Putamen (tissue), 1 donor: Measurements from ENCODE around the gene MAP3K21.

Experiments used
- DNase-seq: peaks from one replicate; pipeline ENCODE4 v3.0.0-alpha.2; 2016; ENCODE audit warnings: low spot score

The MAP3K21 gene

GRCh38 chr1:233389893-233390292, 62.4 kb downstream of the MAP3K21 start:
- no peak for DNase-seq

DNA sequence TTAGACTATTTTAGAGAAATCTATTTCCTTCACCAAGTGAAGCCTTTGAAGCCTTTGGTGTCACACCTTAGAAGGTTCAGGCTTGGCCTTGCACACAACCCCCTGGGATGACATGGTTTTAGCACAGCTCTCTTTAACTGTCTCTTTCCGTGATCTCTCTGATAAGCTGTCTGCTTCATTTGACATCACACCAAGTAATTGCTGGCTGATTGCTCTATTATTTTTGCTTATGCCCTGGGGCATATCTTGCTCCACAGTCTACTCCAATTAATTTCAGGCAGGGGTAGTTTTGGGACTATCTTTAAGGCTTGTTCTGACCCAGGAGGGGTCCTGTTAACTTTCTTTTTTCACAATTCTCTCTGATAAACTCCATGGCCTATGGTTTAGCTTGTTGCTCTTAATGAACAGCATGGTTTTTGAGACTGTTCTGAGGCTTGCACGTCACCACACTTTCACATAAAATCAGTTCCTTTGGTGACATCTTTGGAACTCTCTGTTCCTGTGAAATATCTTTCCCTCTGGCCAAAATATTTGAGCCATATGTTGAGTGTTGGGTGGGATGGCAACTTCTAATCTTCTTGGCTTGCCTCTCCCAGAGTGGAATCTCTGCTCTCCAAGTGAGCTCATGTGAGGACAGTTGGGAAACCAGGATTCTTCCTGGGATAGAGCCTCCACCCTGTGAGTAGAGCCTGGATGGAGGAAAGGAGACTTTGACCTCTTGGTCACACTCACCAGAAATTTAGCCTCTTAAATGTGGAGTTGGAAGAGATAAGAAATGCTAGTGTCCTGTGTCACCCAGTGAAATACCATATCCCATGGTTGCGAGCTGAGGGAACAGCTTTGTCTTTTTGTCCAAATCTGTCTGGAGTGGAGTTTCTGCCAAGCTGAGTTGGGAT, 63.6 kb downstream of the MAP3K21 start:
- no peak for DNase-seq

GRCh38 chr1:233393084-233393840, 65.7 kb downstream of the MAP3K21 start:
- DNase-seq, result no peak

- DNase-seq, result peak; percentile 79
Measured at GRCh38 chr1:233393926-233394680, 66.6 kb downstream of the MAP3K21 start.

DNA sequence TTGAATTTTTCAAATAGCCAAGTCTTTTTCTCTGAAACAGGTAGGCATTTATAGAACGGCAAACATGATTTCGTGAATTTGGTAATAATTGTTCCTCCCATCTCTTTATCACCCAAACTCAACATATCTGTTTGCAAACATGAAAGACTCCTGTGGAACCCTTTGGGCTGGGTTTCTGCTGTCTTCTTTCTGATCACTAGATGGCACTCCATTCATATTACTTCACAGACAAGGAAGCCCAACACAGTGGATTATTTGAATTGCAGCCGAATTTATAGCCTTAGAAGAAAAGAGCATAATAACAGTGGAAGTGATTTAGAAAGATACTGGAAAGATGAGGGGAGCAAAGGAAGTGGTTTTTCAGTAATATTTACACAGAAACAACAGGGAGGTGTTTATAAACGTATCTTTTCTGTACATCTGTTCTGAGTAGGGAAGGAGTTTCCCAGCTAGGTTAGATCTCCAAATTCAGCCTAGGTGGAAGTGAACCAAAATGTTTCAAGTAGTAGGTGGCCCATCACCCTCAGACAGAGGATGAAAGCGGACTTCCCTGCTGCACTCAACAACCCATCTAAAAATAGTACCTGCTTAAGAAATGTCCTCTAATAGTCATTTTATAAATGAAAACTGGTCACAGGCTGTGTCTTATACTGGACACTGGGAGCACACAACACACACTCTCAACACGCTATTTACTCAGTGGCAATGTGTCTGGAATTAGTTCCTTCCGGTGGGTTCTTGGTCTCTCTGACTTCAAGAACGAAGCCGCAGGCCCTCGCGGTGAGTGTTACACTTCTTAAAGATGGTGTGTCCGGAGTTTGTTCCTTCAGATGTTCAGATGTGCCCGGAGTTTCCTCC, 67.6 kb downstream of the MAP3K21 start:
- peak; percentile 54 for DNase-seq

DNA sequence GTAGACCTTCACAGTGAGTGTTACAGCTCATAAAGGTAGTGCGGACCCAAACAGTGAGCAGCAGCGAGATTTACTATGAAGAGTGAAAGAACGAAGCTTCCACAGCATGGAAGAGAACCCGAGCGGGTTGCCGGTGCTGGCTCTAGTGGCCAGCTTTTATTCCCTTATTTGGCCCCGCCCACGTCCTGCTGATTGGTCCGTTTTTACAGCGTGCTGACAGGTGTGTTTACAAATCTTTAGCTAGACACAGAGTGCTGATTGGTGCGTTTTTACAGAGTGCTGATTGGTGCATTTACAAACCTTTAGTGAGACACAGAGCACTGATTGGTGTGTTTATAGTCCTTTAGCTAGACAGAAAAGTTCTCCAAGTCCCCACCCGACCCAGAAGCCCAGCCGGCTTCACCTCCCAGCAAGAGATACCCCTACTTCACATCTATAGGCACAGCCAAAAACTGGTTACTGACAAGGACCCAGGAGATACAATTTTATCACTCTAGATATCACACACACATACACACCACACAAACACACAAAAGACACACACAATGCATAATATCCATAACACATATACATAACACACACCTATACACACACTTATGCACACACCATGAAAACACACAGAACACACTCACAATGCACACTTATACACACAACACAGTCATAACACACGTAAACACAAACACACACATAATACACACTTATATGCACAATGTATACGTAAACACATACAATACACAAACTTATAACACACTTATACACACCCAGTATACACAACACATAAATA, 68.5 kb downstream of the MAP3K21 start:
- no peak for DNase-seq

GRCh38 chr1:233406339-233406960, 78.9 kb downstream of the MAP3K21 start:
- no peak for DNase-seq

- no peak for DNase-seq
Measured at GRCh38 chr1:233406994-233407631, 79.6 kb downstream of the MAP3K21 start.

- DNase-seq, result no peak
Measured at GRCh38 chr1:233409540-233409939, 82.0 kb downstream of the MAP3K21 start.

- DNase-seq, result no peak
Measured at GRCh38 chr1:233410906-233411305, 83.4 kb downstream of the MAP3K21 start.

DNA sequence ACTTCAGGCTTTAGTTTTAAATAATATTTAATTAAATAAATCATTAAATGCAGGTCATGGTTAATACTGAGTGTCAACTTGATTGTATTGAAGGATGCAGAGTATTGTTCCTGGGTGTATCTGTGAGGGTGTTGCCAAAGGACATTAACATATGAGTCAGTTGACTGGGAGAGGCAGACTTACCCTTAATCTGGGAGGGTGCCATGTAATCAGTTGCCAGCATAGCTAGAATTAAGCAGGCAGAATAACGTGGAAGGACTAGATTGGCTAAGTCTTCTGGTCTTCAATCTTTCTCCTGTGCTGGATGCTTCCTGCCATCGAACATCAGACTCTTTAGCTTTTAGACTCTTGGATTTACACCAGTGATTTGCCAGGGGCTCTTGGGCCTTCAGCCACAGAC, 85.3 kb downstream of the MAP3K21 start:
- no peak for DNase-seq

DNA sequence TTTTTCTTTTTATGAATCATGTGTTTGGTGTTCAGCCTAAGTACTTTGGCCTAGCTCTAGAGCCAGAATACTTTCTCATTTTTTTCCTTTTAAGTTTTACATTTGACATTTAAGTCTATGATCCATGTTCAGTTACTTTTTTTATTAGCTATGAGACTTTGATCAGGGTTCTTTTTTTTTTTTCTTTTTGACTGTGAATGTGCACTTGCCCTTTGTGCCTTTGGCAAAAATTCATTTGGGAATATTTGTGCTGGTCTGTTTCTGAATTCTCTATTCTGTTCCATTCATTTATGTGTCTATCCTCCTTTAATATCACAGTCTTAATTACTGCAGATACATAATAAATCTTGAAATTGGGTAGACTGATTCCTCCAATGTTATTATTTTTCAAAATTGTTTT, 93.8 kb downstream of the MAP3K21 start:
- DNase-seq, result no peak

DNA sequence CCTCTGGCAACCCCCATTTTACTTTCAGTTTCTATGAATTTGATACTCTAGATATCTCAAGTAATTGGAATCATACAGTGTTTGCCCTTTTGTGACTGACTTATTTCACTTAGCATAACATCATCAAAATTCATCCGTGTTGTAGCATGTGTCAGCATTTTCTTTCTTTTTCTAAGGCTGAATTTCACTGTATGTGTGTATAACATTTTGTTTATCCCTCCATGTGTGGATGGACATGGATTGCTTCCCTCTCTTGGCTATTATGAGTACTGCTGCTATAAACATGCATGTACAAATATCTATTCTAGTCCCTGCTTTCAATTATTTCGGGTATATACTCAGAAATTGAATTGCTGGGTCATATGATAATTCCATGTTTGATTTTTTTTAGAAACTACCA, 97.3 kb downstream of the MAP3K21 start:
- DNase-seq, result no peak

DNA sequence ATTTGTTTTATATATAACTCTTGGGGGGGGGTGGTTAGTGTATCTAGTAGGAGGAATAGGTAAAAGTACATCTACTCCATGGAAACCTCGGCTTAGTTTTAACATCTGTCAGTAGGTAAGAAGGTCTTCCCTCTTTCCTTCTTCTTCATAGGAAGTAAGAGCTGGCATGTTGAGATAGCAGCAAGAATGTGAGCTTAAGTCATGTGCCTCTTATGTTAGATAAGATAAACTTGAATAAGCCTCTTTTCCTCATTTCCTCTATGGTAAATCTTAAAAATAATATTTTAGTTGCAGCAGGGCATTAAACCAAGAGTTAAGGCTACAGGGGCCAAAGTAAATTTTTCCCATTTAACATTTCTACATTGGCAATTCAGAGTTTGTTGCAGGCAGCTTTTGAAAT, 100.4 kb downstream of the MAP3K21 start:
- DNase-seq, result no peak

GRCh38 chr1:233431753-233432403, 104.4 kb downstream of the MAP3K21 start:
- no peak for DNase-seq

DNA sequence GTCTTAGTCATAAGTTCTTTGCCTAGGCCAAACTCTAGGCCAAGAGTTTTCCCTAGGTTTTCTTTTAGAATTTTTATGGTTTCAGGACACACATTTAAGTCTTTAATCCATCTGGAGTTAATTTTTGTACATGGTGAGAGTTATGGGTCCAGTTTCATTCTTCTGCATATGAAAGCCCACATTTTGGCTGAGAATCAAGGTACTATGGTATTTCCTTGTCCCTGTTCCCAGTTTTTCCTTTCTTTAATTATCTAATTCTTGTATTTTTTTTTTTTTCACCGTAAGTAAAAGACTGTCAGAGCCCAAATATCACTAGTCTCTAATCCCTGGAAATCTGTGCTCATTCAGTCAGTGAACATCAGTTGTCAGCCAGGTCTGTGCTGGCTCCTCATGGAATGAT, 105.4 kb downstream of the MAP3K21 start:
- no peak for DNase-seq

- no peak for DNase-seq
Measured at GRCh38 chr1:233433436-233434210, 106.1 kb downstream of the MAP3K21 start.
